Loucy (cell line): ENCODE data around the gene ZNF287.

Experiments
- CTCF ChIP-seq: fragments of 200-600 bp; sonication (generic); conservative IDR thresholded peaks from 2 replicates; pipeline ENCODE4 v1.5.1; 2014; ENCODE audit warnings: mild to moderate bottlenecking, antibody characterized with exemption, low read length
- EZH2phosphoT487 ChIP-seq: fragments of 200-600 bp; IDR thresholded peaks from 2 replicates; pipeline ENCODE4 v1.6.1; 2018; ENCODE audit warnings: antibody characterized with exemption, mild to moderate bottlenecking, moderate library complexity, borderline replicate concordance

GRCh38 chr17:16521070-16521727, 47.8 kb downstream of the ZNF287 start:
- TF ChIP-seq CTCF (peak; percentile 97), EZH2phosphoT487 (no peak)
